ENCODE results near the gene SOAT1.
"Not testable (repeated sequence)": the region's sequence is repeated elsewhere in the genome, so short reads cannot be mapped to it uniquely, and the experiment has no call there.

SOAT1 gene

GRCh38 chr1:179353546-179353945, 59.9 kb downstream of the SOAT1 start:
- no peak for DNase-seq (ENCODE audit: low read depth in 3 of 3)

GRCh38 chr1:179361631-179362030, 68.0 kb downstream of the SOAT1 start:
- not testable (repeated sequence) for DNase-seq (ENCODE audit: low read depth in 3 of 3)

- DNase-seq (ENCODE audit: low read depth in 3 of 3) = peak; percentile 71 to 79 (median 78)
Measured at GRCh38 chr1:179365342-179366092, 71.9 kb downstream of the SOAT1 start, which contains the start of gene AXDND1. Gene AXDND1, plus strand, starts transcription at chr1:179365971. Its CDS starts 539 bp downstream, at chr1:179366510.

- no peak for DNase-seq (ENCODE audit: low read depth in 3 of 3)
Measured at GRCh38 chr1:179366093-179366800, 72.7 kb downstream of the SOAT1 start.

GRCh38 chr1:179369751-179370341, 76.2 kb downstream of the SOAT1 start:
- DNase-seq (ENCODE audit: low read depth in 3 of 3) = no peak

GRCh38 chr1:179372160-179372559, 78.6 kb downstream of the SOAT1 start:
- no peak for DNase-seq (ENCODE audit: low read depth in 3 of 3)

- DNase-seq (ENCODE audit: low read depth in 3 of 3) = no peak
Measured at GRCh38 chr1:179376223-179376622, 82.6 kb downstream of the SOAT1 start.

- DNase-seq (ENCODE audit: low read depth in 3 of 3) = no peak
Measured at GRCh38 chr1:179380299-179380698, 86.7 kb downstream of the SOAT1 start.

- no peak for DNase-seq (ENCODE audit: low read depth in 3 of 3)
Measured at GRCh38 chr1:179384027-179384426, 90.4 kb downstream of the SOAT1 start.

GRCh38 chr1:179385510-179385909, 91.9 kb downstream of the SOAT1 start:
- no peak for DNase-seq (ENCODE audit: low read depth in 3 of 3)

GRCh38 chr1:179393721-179394120, 100.1 kb downstream of the SOAT1 start:
- no peak for DNase-seq (ENCODE audit: low read depth in 3 of 3)

- DNase-seq (ENCODE audit: low read depth in 3 of 3) = not testable (repeated sequence)
Measured at GRCh38 chr1:179399399-179399798, 105.8 kb downstream of the SOAT1 start.
